ENCODE results near the gene GID4.

Gene GID4

GRCh38 chr17:18043491-18043890 lies 4.3 kb downstream of the GID4 start:
- peaks cover 34% of the 10 kb centered on the region for H3K4me1 Mint-ChIP-seq (ENCODE audit: low read depth)
- H3K4me3 Mint-ChIP-seq = no peak overlapping the region
- H3K27ac Mint-ChIP-seq = no peak overlapping the region
- H3K36me3 Mint-ChIP-seq (ENCODE audit: low read depth) = peaks cover 47% of the 10 kb centered on the region
- H3K27me3 Mint-ChIP-seq = no peaks in the 10 kb centered on the region
- no peaks in the 10 kb centered on the region for H3K9me3 Mint-ChIP-seq
- DNase-seq = no peak

DNA sequence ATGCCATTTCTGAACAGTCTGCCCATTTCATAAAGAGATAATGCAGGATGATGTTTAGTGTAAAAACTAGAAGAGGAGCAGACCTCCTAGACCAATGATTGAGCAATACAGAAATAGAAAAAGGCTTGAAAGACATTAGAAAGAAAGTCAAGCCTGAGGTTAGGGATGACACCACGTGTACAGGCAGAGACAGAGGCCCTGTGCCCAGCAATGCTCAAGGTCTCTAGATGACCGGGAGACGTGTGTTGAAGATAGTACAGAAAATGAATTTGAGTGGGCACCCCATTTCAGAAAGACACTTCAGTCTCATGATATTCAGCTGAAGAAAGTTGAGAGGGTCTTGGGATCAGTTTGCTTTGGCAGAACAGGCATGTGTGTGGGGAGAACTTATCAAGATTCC lies 5.4 kb downstream of the GID4 start:
- Mint-ChIP-seq H3K9me3 (no peaks in the 10 kb centered on the region), H3K27ac (no peak overlapping the region), H3K4me1 (ENCODE audit: low read depth) (peaks cover 32% of the 10 kb centered on the region), H3K36me3 (ENCODE audit: low read depth) (peaks cover 44% of the 10 kb centered on the region), H3K27me3 (no peaks in the 10 kb centered on the region), H3K4me3 (no peak overlapping the region)
- DNase-seq = no peak

GRCh38 chr17:18045691-18046350 lies 6.6 kb downstream of the GID4 start:
- no peaks in the 10 kb centered on the region for H3K9me3 Mint-ChIP-seq
- H3K27ac Mint-ChIP-seq = no peak overlapping the region
- H3K4me3 Mint-ChIP-seq = no peak overlapping the region
- H3K36me3 Mint-ChIP-seq (ENCODE audit: low read depth) = peaks cover 39% of the 10 kb centered on the region
- H3K27me3 Mint-ChIP-seq = no peaks in the 10 kb centered on the region
- DNase-seq = no peak
- H3K4me1 Mint-ChIP-seq (ENCODE audit: low read depth) = peaks cover 23% of the 10 kb centered on the region

GRCh38 chr17:18055597-18055996 lies 16.4 kb downstream of the GID4 start:
- H3K4me1 Mint-ChIP-seq (ENCODE audit: low read depth) = no peaks in the 10 kb centered on the region
- no peaks in the 10 kb centered on the region for H3K9me3 Mint-ChIP-seq
- DNase-seq = no peak
- no peaks in the 10 kb centered on the region for H3K27me3 Mint-ChIP-seq
- peaks cover 62% of the 10 kb centered on the region for H3K36me3 Mint-ChIP-seq (ENCODE audit: low read depth)
- no peak overlapping the region for H3K27ac Mint-ChIP-seq
- H3K4me3 Mint-ChIP-seq = no peak overlapping the region

- Mint-ChIP-seq H3K4me1 (ENCODE audit: low read depth) (no peaks in the 10 kb centered on the region), H3K27me3 (no peaks in the 10 kb centered on the region), H3K9me3 (no peaks in the 10 kb centered on the region), H3K4me3 (no peak overlapping the region), H3K27ac (no peak overlapping the region), H3K36me3 (ENCODE audit: low read depth) (peaks cover 67% of the 10 kb centered on the region)
- DNase-seq = no peak
Observed at GRCh38 chr17:18056214-18056613, 17.0 kb downstream of the GID4 start.

- Mint-ChIP-seq H3K4me1 (ENCODE audit: low read depth) (no peaks in the 10 kb centered on the region), H3K36me3 (ENCODE audit: low read depth) (peaks cover 80% of the 10 kb centered on the region), H3K9me3 (no peaks in the 10 kb centered on the region)
Observed at GRCh38 chr17:18059283-18059682, 20.1 kb downstream of the GID4 start.

DNA sequence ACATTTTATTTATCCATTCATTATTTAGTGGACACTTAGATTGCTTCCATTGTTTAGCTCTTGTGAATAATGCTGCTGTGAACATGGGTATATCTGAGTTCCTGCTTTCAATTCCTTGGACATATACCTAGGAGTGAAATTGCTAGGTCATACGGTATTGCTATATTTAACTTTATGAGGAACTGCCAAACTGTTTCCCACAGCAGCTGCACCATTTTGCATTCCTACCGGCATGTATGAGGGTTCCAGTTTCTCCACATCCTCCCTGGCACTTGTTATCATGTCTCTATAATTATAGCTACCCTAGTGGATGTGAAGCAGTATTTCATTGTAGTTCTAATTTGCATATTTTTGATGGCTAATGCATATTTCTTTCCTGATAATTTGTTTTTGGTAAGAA lies 24.8 kb downstream of the GID4 start:
- DNase-seq = no peak
- Mint-ChIP-seq H3K36me3 (ENCODE audit: low read depth) (peaks cover 56% of the 10 kb centered on the region), H3K27ac (no peak overlapping the region), H3K27me3 (no peaks in the 10 kb centered on the region), H3K4me1 (ENCODE audit: low read depth) (no peaks in the 10 kb centered on the region), H3K4me3 (no peak overlapping the region), H3K9me3 (no peaks in the 10 kb centered on the region)

More at GRCh38 chr17:18059283-18059682, 20.1 kb downstream of the GID4 start:
- Mint-ChIP-seq H3K4me3 (no peak overlapping the region), H3K27ac (peak overlapping the region; percentile 11), H3K27me3 (no peaks in the 10 kb centered on the region)
- DNase-seq = no peak

DNA sequence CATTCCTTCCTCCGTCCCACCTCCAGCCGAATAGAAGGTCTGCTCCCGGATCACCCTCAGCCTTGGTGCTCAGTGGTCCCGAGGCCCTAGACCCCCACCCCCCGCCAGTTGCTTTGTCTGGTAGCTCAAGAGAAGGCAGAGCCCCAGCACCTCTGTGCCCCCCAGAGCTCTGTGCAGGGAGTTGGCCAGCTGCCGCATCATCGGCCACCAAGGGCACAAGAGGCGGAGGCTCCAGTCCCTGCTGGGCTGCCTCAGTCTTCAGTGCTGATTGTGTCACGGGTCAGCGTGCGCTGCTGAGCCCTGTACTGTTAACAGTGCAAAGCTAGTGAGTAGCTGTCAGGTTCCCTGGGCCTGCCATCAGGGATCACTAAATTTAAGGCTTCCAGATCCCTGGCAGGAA lies 26.3 kb downstream of the GID4 start:
- peaks cover 49% of the 10 kb centered on the region for H3K36me3 Mint-ChIP-seq (ENCODE audit: low read depth)
- no peaks in the 10 kb centered on the region for H3K9me3 Mint-ChIP-seq
- no peak overlapping the region for H3K27ac Mint-ChIP-seq
- no peak overlapping the region for H3K4me3 Mint-ChIP-seq
- no peaks in the 10 kb centered on the region for H3K4me1 Mint-ChIP-seq (ENCODE audit: low read depth)
- DNase-seq = no peak
- no peaks in the 10 kb centered on the region for H3K27me3 Mint-ChIP-seq

GRCh38 chr17:18066866-18067265 lies 27.7 kb downstream of the GID4 start:
- no peaks in the 10 kb centered on the region for H3K27me3 Mint-ChIP-seq
- H3K9me3 Mint-ChIP-seq = no peaks in the 10 kb centered on the region
- H3K4me1 Mint-ChIP-seq (ENCODE audit: low read depth) = peaks cover 10% of the 10 kb centered on the region
- no peak overlapping the region for H3K27ac Mint-ChIP-seq
- peaks cover 37% of the 10 kb centered on the region for H3K36me3 Mint-ChIP-seq (ENCODE audit: low read depth)
- H3K4me3 Mint-ChIP-seq = no peak overlapping the region
- no peak for DNase-seq

- peak overlapping the region; percentile 55 for H3K27ac Mint-ChIP-seq
- H3K4me1 Mint-ChIP-seq (ENCODE audit: low read depth) = peaks cover 11% of the 10 kb centered on the region
- no peaks in the 10 kb centered on the region for H3K9me3 Mint-ChIP-seq
- no peaks in the 10 kb centered on the region for H3K27me3 Mint-ChIP-seq
- no peak overlapping the region for H3K4me3 Mint-ChIP-seq
- peaks cover 17% of the 10 kb centered on the region for H3K36me3 Mint-ChIP-seq (ENCODE audit: low read depth)
- DNase-seq = no peak
Observed at GRCh38 chr17:18069101-18069500, 29.9 kb downstream of the GID4 start.

GRCh38 chr17:18070861-18071340 lies 31.7 kb downstream of the GID4 start:
- H3K36me3 Mint-ChIP-seq (ENCODE audit: low read depth) = peaks cover 2% of the 10 kb centered on the region
- H3K27me3 Mint-ChIP-seq = peaks cover 1% of the 10 kb centered on the region
- DNase-seq = no peak
- H3K9me3 Mint-ChIP-seq = no peaks in the 10 kb centered on the region
- peak overlapping the region; percentile 63 for H3K27ac Mint-ChIP-seq
- peaks cover 11% of the 10 kb centered on the region for H3K4me1 Mint-ChIP-seq (ENCODE audit: low read depth)
- no peak overlapping the region for H3K4me3 Mint-ChIP-seq

- no peak overlapping the region for H3K4me3 Mint-ChIP-seq
- peaks cover 11% of the 10 kb centered on the region for H3K4me1 Mint-ChIP-seq (ENCODE audit: low read depth)
- H3K9me3 Mint-ChIP-seq = no peaks in the 10 kb centered on the region
- peaks cover 5% of the 10 kb centered on the region for H3K27me3 Mint-ChIP-seq
- no peak for DNase-seq
- H3K27ac Mint-ChIP-seq = no peak overlapping the region
- no peaks in the 10 kb centered on the region for H3K36me3 Mint-ChIP-seq (ENCODE audit: low read depth)
Observed at GRCh38 chr17:18071751-18072150, 32.5 kb downstream of the GID4 start.

- H3K4me3 Mint-ChIP-seq = no peak overlapping the region
- H3K36me3 Mint-ChIP-seq (ENCODE audit: low read depth) = no peaks in the 10 kb centered on the region
- peaks cover 11% of the 10 kb centered on the region for H3K4me1 Mint-ChIP-seq (ENCODE audit: low read depth)
- no peak for DNase-seq
- H3K27ac Mint-ChIP-seq = no peak overlapping the region
- H3K27me3 Mint-ChIP-seq = peaks cover 10% of the 10 kb centered on the region
- no peaks in the 10 kb centered on the region for H3K9me3 Mint-ChIP-seq
Observed at GRCh38 chr17:18074566-18075272, 35.5 kb downstream of the GID4 start.

GRCh38 chr17:18076936-18077335 lies 37.7 kb downstream of the GID4 start:
- no peak overlapping the region for H3K4me3 Mint-ChIP-seq
- peaks cover 14% of the 10 kb centered on the region for H3K27me3 Mint-ChIP-seq
- H3K27ac Mint-ChIP-seq = no peak overlapping the region
- H3K4me1 Mint-ChIP-seq (ENCODE audit: low read depth) = no peaks in the 10 kb centered on the region
- no peak for DNase-seq
- H3K9me3 Mint-ChIP-seq = no peaks in the 10 kb centered on the region
- no peaks in the 10 kb centered on the region for H3K36me3 Mint-ChIP-seq (ENCODE audit: low read depth)

DNA sequence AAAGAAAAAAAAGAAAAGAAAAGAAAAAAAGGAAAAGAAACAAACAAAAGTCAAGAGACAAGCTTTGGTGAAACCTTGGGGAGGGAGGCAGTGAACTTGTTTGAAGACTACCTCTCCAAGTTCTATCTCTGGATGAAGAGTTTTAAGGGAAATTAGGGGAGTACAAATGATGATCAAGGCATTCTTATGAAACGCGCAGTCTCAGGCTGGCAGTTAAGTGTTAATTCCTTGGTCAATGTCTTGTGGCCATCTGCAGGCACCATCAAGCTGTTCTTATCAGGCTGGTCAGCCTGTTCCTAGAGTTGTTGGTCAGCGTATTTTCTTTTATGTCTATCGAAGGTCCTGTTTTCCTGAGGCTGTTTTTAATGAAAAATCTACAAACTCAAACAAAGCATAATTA lies 40.3 kb downstream of the GID4 start:
- Mint-ChIP-seq H3K9me3 (no peaks in the 10 kb centered on the region), H3K27ac (no peak overlapping the region)
- DNase-seq = no peak

More for the DNA sequence above, 40.3 kb downstream of the GID4 start:
- no peak overlapping the region for H3K4me3 Mint-ChIP-seq
- no peaks in the 10 kb centered on the region for H3K36me3 Mint-ChIP-seq (ENCODE audit: low read depth)
- no peaks in the 10 kb centered on the region for H3K4me1 Mint-ChIP-seq (ENCODE audit: low read depth)
- H3K27me3 Mint-ChIP-seq = peaks cover 14% of the 10 kb centered on the region
